Calu3 (cell line): ENCODE results near the gene ADNP. TPM values are rescaled to one million over a fixed set of nuclear protein-coding genes. Genes with fewer than 3 reads are reported as not detected.

ENCODE experiments used
- BruUV-seq: library from RNA; stranded (reverse); fragments of 400-500 nt; replicated peaks from 2 replicates; lab custom pipeline; 2021; lab: Mats Ljungman, UMichigan
- CTCF ChIA-PET: fragments of 300-600 bp; sonication (Branson Sonifier 250); formaldehyde crosslinking; loops from one replicate; lab custom pipeline; 2022; ENCODE audit warnings: antibody characterized with exemption; lab: Charles Lee
- DNase-seq: peaks from one replicate; pipeline ENCODE4 v3.0.0; 2022
- H3K27ac Mint-ChIP-seq: one replicate; pipeline ENCODE4 v1.8.0; 2022; ENCODE audit warnings: mixed read lengths; ENCODE audit not compliant: unreplicated experiment
- H3K27me3 Mint-ChIP-seq: one replicate; pipeline ENCODE4 v1.8.0; 2022; ENCODE audit warnings: mixed read lengths; ENCODE audit not compliant: unreplicated experiment
- H3K36me3 Mint-ChIP-seq: one replicate; pipeline ENCODE4 v1.8.0; 2022; ENCODE audit warnings: mild to moderate bottlenecking, moderate library complexity, mixed read lengths; ENCODE audit not compliant: insufficient read depth, unreplicated experiment
- H3K4me1 Mint-ChIP-seq: one replicate; pipeline ENCODE4 v1.8.0; 2022; ENCODE audit warnings: mild to moderate bottlenecking, low read depth, mixed read lengths; ENCODE audit not compliant: unreplicated experiment
- H3K4me3 Mint-ChIP-seq: one replicate; pipeline ENCODE4 v1.8.0; 2022; ENCODE audit warnings: mild to moderate bottlenecking, low read depth, moderate library complexity, mixed read lengths; ENCODE audit not compliant: unreplicated experiment
- H3K9me3 Mint-ChIP-seq: one replicate; pipeline ENCODE4 v1.8.0; 2022; ENCODE audit warnings: low read depth, mixed read lengths; ENCODE audit not compliant: unreplicated experiment
- intact Hi-C: fragments of 100-400 bp; cut with micrococcal nuclease; formaldehyde crosslinking; loops from one replicate; pipeline ENCODE4 v1.10.0; 2022; ENCODE audit not compliant: unreplicated experiment
- total RNA-seq: library from RNA; stranded (reverse); gene quantifications from 2 replicates; pipeline ENCODE4 v1.2.3, GENCODE V29; 2022
- TF ChIP-seq, protein P1 (sequence below): fragments of 200-600 bp; IDR thresholded peaks from one replicate; pipeline ENCODE4 v1.8.0; 2022; ENCODE audit warnings: antibody characterized with exemption; ENCODE audit not compliant: unreplicated experiment

ADNP gene
- total RNA-seq, 1 experiment from 2014 or later = 103 TPM

DNA sequence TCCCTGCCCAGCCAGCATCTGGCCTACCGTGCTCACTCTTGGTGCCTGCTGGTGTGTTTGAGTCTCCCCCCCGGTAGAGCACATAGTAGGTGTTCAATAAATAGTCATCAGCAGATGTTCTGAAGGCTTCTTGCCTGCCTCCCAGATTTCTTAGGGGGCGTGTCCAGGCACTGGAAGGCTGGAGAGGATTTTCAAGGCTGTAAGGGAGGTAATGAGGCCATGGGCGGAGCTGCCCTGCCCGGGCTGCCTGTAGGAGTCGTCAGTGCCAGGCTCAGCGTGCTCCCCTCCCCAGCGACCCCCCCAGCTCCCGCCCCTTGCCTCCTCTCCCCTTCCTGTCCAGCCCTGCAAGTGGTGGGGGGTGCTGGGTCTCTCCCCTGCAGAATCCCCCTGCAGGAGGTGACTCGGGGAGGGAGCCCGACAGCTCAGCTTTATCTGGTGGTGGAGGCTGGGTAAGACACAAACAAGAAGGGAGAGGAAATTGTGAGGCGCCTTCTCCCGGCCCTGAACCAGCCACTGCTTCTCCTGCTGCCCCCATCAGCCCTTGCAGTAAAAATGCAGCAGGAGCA lies 80.4 kb downstream of the ADNP start:
- CTCF ChIA-PET = no interaction called here
- no peak overlapping the region for H3K27ac Mint-ChIP-seq
- no TSS peak for BruUV-seq
- no peak overlapping the region for H3K4me3 Mint-ChIP-seq
- peaks cover 30% of the 10 kb centered on the region for H3K4me1 Mint-ChIP-seq
- no peaks in the 10 kb centered on the region for H3K27me3 Mint-ChIP-seq
- H3K9me3 Mint-ChIP-seq = no peaks in the 10 kb centered on the region
- no peak for DNase-seq
- intact Hi-C loops = no loop called here
- peaks cover 3% of the 10 kb centered on the region for H3K36me3 Mint-ChIP-seq
- TF ChIP-seq, protein P1, sequence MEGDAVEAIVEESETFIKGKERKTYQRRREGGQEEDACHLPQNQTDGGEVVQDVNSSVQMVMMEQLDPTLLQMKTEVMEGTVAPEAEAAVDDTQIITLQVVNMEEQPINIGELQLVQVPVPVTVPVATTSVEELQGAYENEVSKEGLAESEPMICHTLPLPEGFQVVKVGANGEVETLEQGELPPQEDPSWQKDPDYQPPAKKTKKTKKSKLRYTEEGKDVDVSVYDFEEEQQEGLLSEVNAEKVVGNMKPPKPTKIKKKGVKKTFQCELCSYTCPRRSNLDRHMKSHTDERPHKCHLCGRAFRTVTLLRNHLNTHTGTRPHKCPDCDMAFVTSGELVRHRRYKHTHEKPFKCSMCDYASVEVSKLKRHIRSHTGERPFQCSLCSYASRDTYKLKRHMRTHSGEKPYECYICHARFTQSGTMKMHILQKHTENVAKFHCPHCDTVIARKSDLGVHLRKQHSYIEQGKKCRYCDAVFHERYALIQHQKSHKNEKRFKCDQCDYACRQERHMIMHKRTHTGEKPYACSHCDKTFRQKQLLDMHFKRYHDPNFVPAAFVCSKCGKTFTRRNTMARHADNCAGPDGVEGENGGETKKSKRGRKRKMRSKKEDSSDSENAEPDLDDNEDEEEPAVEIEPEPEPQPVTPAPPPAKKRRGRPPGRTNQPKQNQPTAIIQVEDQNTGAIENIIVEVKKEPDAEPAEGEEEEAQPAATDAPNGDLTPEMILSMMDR = no peak

GRCh38 chr20:50848846-50849673 lies 82.2 kb downstream of the ADNP start:
- CTCF ChIA-PET = interaction anchor here (1.1 kb wide), 1 partner anchor 46 kb away, joined by 4 read pairs; no protein-coding TSS in a partner anchor
- no TSS peak for BruUV-seq
- no peaks in the 10 kb centered on the region for H3K9me3 Mint-ChIP-seq

DNA sequence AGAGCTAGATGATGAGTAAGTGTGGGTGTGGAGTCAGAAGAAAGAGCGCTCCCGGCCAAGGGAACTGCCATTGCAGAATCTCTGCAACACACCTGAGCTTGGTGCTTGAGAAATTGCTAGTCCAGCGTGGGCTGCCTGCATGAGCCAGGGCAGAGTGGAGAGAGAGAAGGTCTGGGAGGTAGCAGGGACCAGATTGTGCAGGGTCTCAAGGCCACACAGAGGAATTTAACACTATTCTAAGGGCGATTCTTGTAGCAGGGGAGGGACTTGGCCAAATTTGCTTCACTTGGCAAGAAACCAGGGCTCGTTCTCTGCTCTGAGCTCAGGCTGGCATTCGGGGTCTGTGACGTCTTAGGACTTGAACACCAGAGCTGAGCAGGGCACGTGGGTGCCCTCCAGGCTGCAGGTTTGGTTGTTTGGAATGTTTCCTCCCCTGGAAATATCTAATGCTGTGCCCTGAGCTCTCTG lies 82.9 kb downstream of the ADNP start:
- no peak for DNase-seq
- H3K4me1 Mint-ChIP-seq = peaks cover 29% of the 10 kb centered on the region
- H3K36me3 Mint-ChIP-seq = no peaks in the 10 kb centered on the region
- intact Hi-C loops = no loop called here
- H3K27ac Mint-ChIP-seq = no peak overlapping the region
- H3K27me3 Mint-ChIP-seq = no peaks in the 10 kb centered on the region
- no TSS peak for BruUV-seq
- no peak overlapping the region for H3K4me3 Mint-ChIP-seq
- TF ChIP-seq, protein P1 = no peak
- CTCF ChIA-PET = interaction anchor here (1.1 kb wide), 1 partner anchor 47 kb away, joined by 4 read pairs; no protein-coding TSS in a partner anchor
- no peaks in the 10 kb centered on the region for H3K9me3 Mint-ChIP-seq

More at GRCh38 chr20:50848846-50849673, 82.2 kb downstream of the ADNP start:
- intact Hi-C loops = no loop called here
- Mint-ChIP-seq H3K36me3 (no peaks in the 10 kb centered on the region), H3K27me3 (no peaks in the 10 kb centered on the region), H3K4me3 (no peak overlapping the region), H3K27ac (no peak overlapping the region), H3K4me1 (peaks cover 29% of the 10 kb centered on the region)
- peak; percentile 18 for DNase-seq
- TF ChIP-seq, protein P1 = no peak

GRCh38 chr20:50845566-50846215 lies 85.5 kb downstream of the ADNP start:
- Mint-ChIP-seq H3K36me3 (no peaks in the 10 kb centered on the region), H3K4me1 (peaks cover 29% of the 10 kb centered on the region), H3K27ac (peak overlapping the region; percentile 32), H3K27me3 (no peaks in the 10 kb centered on the region), H3K4me3 (no peak overlapping the region), H3K9me3 (no peaks in the 10 kb centered on the region)
- CTCF ChIA-PET = no interaction called here
- no TSS peak for BruUV-seq
- intact Hi-C loops = no loop called here
- DNase-seq = no peak
- TF ChIP-seq, protein P1 = no peak
